ENCODE results near the gene KRTAP5-7.
"Not testable (repeated sequence)": the region's sequence is repeated elsewhere in the genome, so short reads cannot be mapped to it uniquely, and the experiment has no call there.

Gene KRTAP5-7

GRCh38 chr11:71496421-71496820 is 30.6 kb upstream of the KRTAP5-7 start:
- DNase-seq: no peak

- DNase-seq: no peak
Observed at GRCh38 chr11:71498091-71498490, 29.0 kb upstream of the KRTAP5-7 start.

GRCh38 chr11:71499125-71499524 is 27.9 kb upstream of the KRTAP5-7 start:
- DNase-seq: no peak

- no peak for DNase-seq
Observed at GRCh38 chr11:71499546-71499945, 27.5 kb upstream of the KRTAP5-7 start.

- DNase-seq: no peak
Observed at GRCh38 chr11:71500601-71501021, 26.5 kb upstream of the KRTAP5-7 start.

- DNase-seq: no peak
Observed at GRCh38 chr11:71501071-71501985, 25.7 kb upstream of the KRTAP5-7 start.

GRCh38 chr11:71502026-71502425 is 25.0 kb upstream of the KRTAP5-7 start:
- no peak for DNase-seq

- DNase-seq: no peak
Observed at GRCh38 chr11:71502871-71503435, 24.1 kb upstream of the KRTAP5-7 start.

GRCh38 chr11:71504531-71504930 is 22.5 kb upstream of the KRTAP5-7 start:
- DNase-seq: no peak

GRCh38 chr11:71505001-71505400 is 22.1 kb upstream of the KRTAP5-7 start:
- DNase-seq: no peak

- no peak for DNase-seq
Observed at GRCh38 chr11:71505781-71506180, 21.3 kb upstream of the KRTAP5-7 start.

- no peak for DNase-seq
Observed at GRCh38 chr11:71507102-71507501, 20.0 kb upstream of the KRTAP5-7 start.

- no peak for DNase-seq
Observed at GRCh38 chr11:71518506-71519471, 8.3 kb upstream of the KRTAP5-7 start.

- DNase-seq: no peak
Observed at GRCh38 chr11:71519546-71519945, 7.5 kb upstream of the KRTAP5-7 start.

- DNase-seq: no peak
Observed at GRCh38 chr11:71525188-71525937, 1.7 kb upstream of the KRTAP5-7 start.

GRCh38 chr11:71525938-71526495 is 1.1 kb upstream of the KRTAP5-7 start:
- DNase-seq: no peak

GRCh38 chr11:71527576-71528210 is 626 bp downstream of the KRTAP5-7 start:
- no peak for DNase-seq

GRCh38 chr11:71530602-71531001 is 3.5 kb downstream of the KRTAP5-7 start:
- DNase-seq: no peak

- no peak for DNase-seq
Observed at GRCh38 chr11:71532036-71532610, 5.1 kb downstream of the KRTAP5-7 start.

GRCh38 chr11:71534711-71535608 is 7.9 kb downstream of the KRTAP5-7 start:
- not testable (repeated sequence) for DNase-seq

Data from NCI-H2081 (cell line).